HG02870 (cell line): ENCODE data around the gene CHIC2.
"Not testable (repeated sequence)": the region's sequence is repeated elsewhere in the genome, so short reads cannot be mapped to it uniquely, and the experiment has no call there.

Experiments used
- ATAC-seq: cut with Tn5 transposase; IDR thresholded peaks from one replicate; pipeline ENCODE4 v1.9.1; 2021; ENCODE audit warnings: mild to moderate bottlenecking, moderate library complexity; ENCODE audit not compliant: unreplicated experiment

Gene CHIC2

DNA sequence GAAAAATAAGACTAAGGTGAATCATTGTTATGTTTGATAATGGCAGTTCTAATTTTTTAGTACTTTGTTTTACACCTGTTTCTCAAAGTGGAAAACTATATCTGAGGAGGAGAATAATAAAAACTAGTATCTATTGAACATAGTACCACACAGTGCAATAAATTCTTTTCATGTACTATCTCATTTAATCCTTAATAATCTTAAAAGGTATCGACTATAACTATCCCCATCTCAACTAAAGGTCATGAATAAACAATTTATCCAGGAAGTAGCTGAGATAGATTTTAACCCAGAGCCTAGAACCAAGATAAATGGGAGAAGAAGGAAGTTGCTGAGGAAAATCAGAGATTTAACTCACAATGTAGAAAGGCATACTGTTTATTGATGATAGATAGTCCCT lies 2.5 kb downstream of the CHIC2 start:
- ATAC-seq: no peak

- no peak for ATAC-seq
Measured at GRCh38 chr4:54061067-54061466, 3.3 kb downstream of the CHIC2 start.

DNA sequence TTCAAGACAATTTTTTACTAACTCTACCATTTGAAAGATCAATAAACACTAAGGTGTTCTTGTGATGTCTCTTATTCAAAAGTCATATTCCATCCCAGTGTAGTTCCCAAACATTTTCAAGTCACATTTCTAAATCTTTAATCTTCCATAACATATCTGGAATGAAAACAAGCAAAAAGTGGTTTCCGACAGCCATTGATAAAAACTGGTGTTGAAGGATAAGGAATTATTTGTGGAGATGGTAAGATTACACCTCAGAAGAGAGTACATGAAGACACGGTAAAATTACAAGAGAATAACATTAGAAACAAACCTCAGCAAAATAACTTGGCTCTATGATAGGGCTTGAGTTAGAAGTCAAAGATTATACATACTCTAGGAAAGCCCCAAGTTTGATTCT lies 4.3 kb downstream of the CHIC2 start:
- ATAC-seq: no peak

DNA sequence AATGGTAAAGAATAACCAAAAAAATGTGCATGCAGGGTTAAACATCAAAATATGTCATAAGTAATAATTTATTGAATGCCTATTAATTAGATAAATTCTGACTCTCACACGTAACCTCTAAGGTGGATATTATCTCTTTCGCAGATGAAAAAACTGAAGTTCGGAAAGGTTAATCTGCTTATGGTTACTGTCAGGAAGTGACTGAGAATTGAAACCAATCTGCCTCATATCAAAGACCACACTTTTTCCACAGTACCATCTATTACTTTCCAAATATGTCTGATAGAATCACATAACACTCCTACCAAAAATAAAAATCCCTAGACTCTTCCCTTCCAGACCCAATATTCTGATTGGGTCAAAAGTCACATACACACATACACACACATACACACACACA lies 6.2 kb downstream of the CHIC2 start:
- ATAC-seq: no peak

DNA sequence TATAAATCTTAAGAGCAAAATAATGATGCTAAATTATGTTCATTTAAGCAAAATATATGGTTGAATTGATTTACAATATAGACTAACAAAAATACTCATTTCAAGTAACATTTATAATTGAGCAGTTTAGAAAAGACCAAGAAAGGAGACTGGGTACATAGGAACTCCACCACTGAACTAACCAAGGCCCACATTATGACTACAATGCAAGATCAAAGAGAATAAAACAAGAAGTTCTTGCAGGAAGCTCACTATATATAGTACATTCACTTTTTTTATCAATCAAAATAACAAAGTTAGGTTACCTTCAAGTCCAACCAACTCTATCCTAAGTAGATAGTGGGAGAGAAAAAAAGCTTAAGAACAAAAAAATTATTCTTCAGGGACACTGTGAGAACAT lies 8.0 kb downstream of the CHIC2 start:
- no peak for ATAC-seq

GRCh38 chr4:54055494-54055893 lies 8.9 kb downstream of the CHIC2 start:
- ATAC-seq: no peak

DNA sequence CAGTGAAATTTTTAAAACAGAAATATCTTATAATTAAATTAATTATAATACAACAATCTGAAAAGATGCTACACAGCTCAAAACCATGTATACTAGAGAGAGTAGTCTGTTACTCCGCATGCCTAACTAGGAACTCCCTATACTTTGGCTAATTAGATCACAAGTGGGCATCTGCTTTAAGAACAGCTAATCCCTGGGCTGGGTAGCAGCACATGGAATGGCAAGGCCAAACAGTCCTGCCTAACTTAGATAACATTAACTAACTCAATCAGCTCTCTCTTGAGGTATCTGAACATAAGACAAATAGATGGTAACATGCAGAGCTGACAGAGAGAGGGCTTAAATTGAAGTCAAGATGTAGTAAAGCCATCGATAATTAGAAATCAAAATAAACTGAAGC lies 9.9 kb downstream of the CHIC2 start:
- no peak for ATAC-seq

GRCh38 chr4:54053322-54053721 lies 11.1 kb downstream of the CHIC2 start:
- ATAC-seq: not testable (repeated sequence)

GRCh38 chr4:54050214-54050904 lies 14.0 kb downstream of the CHIC2 start:
- ATAC-seq: no peak

- ATAC-seq: not testable (repeated sequence)
Measured at GRCh38 chr4:54043630-54044029, 20.8 kb downstream of the CHIC2 start.

DNA sequence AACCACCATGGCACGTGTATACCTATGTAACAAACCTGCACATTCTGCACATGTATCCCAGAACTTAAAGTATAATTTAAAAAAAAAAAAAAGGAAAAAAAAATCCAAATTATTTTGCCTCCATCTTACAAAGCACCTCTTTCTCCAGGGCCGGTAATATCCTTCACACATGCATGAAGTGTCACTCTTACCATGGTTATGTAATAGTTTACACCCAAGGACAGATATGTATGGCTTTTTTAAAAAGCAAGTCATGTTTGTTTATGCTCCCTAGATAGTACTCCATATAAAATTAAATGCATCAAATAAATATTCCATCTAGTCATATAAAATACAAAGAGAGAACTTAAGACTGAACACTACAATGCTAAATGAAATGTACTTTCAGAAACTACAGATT lies 22.5 kb downstream of the CHIC2 start:
- no peak for ATAC-seq

GRCh38 chr4:54041100-54041499 lies 23.3 kb downstream of the CHIC2 start:
- no peak for ATAC-seq

DNA sequence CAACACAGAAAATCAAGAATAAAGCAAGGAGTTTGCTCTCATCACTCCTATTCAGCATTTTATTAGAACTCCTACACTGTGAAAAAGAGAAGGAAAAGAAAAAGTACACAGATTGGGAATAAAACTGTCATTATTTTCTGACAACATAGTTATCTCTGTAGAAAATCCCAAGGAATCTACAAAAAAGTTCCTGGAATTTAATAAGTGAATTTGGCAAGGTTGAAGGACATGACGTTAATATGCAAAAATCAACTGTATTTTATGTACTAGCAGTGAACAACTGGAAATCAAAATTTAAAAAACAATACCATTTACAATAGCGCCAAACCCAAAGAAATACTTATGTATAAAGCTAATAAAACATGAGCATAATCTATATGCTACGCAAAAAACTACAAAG lies 26.3 kb downstream of the CHIC2 start:
- ATAC-seq: no peak

DNA sequence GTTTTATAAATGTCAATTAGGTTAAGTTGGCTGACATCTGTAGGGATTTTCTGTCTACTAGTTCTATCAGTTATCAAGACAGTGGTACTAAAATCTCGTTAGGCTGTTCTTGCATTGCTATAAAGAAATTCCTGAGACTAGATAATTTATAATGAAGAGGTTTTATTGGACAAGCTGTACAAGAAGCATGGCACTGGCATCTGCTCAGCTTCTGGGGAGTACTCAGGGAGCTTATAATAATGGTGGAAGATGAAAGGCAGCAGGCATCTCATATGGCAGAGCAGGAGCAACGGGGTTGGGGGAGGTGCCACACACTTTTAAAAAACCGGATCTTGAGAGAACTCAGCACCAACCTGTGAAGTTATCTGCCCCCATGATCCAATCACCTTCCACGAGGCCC lies 28.2 kb downstream of the CHIC2 start:
- ATAC-seq: no peak

DNA sequence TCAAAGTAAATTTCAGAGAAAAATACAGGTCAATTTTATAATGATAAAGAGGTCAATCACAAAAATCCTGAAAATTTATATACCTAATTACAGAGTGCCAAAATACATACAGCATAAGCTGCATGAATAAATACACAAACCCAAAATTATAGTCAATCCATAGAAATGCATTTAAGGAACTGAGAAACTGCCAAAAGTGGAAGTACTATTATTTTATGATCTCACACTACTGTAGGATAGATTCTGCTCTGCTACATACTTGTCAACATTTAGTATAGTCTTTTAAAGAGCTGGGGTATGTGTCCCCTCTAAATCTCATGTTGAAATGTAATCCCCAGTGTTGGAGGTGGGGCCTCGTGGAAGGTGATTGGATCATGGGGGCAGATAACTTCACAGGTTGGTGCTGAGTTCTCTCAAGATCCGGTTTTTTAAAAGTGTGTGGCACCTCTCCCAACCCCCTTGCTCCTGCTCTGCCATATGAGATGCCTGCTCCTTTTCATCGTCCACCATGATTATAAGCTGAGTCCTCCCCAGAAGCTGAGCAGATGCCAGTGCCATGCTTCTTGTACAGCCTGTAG lies 31.8 kb downstream of the CHIC2 start:
- no peak for ATAC-seq

GRCh38 chr4:54027311-54027710 lies 37.1 kb downstream of the CHIC2 start:
- ATAC-seq: no peak

GRCh38 chr4:54025582-54025981 lies 38.8 kb downstream of the CHIC2 start:
- ATAC-seq: no peak

GRCh38 chr4:54023019-54023418 lies 41.4 kb downstream of the CHIC2 start:
- not testable (repeated sequence) for ATAC-seq

- no peak for ATAC-seq
Measured at GRCh38 chr4:54017974-54018373, 46.4 kb downstream of the CHIC2 start.

- ATAC-seq: no peak
Measured at GRCh38 chr4:54017308-54017707, 47.1 kb downstream of the CHIC2 start.

GRCh38 chr4:54016504-54016903 lies 47.9 kb downstream of the CHIC2 start:
- ATAC-seq: no peak

- no peak for ATAC-seq
Measured at GRCh38 chr4:54015423-54016030, 48.9 kb downstream of the CHIC2 start.
